Bone marrow (tissue), 2 donors: ENCODE measurements around the gene C2CD5.

Source experiments
- DNase-seq, 2 donors: peaks; one replicate each; lab custom pipeline; 2025; lab: John Stamatoyannopoulos, UW

The C2CD5 gene

GRCh38 chr12:22415342-22416309, 128.7 kb downstream of the C2CD5 start:
- DNase-seq, result no peak

DNA sequence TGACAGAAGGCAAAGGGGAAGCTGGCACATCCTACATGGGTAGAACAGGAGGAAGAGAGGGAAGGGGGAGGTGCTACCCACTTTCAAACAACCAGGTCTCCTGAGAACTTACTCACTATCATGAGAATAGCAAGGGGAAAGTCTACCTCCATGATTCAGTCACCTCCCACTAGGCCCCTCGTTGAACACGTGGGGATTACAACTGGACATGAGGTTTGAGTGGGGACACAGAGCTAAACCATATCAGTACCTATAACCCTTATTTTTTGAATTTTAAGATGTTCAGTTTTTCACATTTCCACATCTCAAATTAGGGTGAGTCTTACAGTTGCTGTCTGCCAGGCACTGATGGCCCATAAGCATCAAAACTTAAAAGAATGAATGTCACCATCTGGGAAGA, 129.6 kb downstream of the C2CD5 start:
- DNase-seq, result no peak

GRCh38 chr12:22413592-22413991, 130.8 kb downstream of the C2CD5 start:
- DNase-seq, result no peak

DNA sequence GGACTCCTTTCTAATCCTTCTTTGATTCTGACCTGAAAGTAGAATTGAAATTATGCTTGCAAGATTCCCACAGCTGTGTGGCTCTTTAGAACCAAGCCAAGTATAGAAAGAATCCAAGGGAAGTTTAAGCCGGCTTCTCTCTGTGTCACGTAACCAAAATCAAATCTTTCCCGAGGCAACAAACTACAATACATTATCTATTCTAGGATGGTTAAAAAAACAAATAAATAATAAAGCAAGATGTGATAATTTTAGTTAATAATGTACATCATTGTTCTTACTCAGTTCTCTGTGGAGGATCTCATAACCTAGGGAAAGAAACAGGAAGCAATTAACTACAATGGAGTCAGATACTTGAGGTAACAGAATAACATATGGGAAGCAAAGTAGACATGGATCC, 131.8 kb downstream of the C2CD5 start:
- no peak for DNase-seq

DNA sequence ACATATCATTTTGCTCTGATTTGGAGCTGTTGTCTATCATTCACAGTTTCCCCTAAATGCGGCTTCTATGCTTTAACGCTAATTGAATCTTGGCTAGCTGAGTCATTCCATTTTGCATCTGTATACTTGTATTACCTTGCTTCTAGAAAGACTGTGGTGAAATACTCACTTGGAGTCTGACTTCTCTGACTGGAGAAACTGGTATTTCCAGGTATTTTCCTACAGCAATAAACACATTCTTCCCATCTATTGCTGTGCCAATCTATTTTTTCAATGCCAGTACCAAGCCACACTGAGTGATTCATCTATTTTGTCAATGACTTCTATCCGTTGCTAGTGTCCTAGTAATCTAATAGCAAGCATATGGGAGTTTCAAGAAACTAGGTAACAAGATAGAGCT, 133.9 kb downstream of the C2CD5 start:
- DNase-seq, result no peak

- DNase-seq, result no peak
Observed at GRCh38 chr12:22409377-22410164, 134.8 kb downstream of the C2CD5 start.

- no peak for DNase-seq
Observed at GRCh38 chr12:22408610-22409376, 135.5 kb downstream of the C2CD5 start.

- no peak for DNase-seq
Observed at GRCh38 chr12:22407397-22407796, 136.9 kb downstream of the C2CD5 start.

DNA sequence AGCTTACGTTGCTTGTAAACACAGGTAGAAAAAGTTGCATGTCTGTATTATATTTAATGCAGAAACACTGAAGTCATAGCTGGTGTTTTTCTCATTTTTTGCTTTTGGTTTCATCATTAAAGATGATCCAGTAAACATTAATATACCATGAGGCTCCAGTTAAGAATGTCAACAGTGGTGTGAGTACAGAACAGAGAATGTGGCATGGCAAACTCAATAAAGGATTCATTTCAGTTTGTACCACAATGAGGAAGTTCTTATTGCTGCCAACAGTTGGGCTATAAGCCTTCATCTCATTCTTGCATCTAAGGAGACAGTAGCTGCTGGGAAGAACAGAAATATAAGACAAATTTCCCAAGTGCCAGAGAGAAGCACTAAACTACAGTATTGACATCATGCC, 137.7 kb downstream of the C2CD5 start:
- no peak for DNase-seq

GRCh38 chr12:22399464-22400180, 144.7 kb downstream of the C2CD5 start:
- no peak for DNase-seq
